ENCODE measurements around the gene PAGR1. TPM values are rescaled to one million over a fixed set of nuclear protein-coding genes. Genes with fewer than 3 reads are reported as not detected.

Gene PAGR1
- total and polyA plus RNA-seq, 9 of the 15 experiments (the other 6 are each of a cell fraction or from before 2014, with no cell fraction given) = 1.4 to 58.2 (median 16.8) TPM

DNA sequence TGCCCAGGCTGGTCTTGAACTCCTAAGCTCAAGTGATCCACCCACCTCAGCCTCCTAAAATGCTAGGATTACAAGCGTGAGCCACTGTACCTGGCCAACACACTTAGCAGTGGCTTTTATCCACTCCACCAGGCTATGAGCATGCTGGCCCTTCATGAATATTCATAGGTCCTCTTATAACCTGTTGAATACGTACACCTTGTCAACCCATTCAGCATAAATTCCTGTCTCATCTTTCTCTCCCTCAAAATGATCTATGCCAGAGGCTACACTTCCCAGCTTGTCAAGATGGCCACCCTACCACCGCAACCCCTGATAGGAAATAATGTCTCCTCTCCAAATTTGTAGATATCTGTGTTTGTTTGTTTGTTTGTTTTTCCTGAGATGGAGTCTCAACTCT lies 48.9 kb upstream of the PAGR1 start (continued):
- TF ChIP-seq RBBP5 (IDR thresholded peaks at IDR 0.05; ENCODE audit: borderline replicate concordance, insufficient read depth, low read length, poor library complexity, severe bottlenecking) (no peak), NEUROD1 (IDR thresholded peaks at IDR 0.05; ENCODE audit: borderline replicate concordance, low read depth, low read length, partially characterized antibody) (no peak), MTA2 (IDR thresholded peaks at IDR 0.05; ENCODE audit: low read depth) (no peak)
- TF ChIP-seq, protein P1, sequence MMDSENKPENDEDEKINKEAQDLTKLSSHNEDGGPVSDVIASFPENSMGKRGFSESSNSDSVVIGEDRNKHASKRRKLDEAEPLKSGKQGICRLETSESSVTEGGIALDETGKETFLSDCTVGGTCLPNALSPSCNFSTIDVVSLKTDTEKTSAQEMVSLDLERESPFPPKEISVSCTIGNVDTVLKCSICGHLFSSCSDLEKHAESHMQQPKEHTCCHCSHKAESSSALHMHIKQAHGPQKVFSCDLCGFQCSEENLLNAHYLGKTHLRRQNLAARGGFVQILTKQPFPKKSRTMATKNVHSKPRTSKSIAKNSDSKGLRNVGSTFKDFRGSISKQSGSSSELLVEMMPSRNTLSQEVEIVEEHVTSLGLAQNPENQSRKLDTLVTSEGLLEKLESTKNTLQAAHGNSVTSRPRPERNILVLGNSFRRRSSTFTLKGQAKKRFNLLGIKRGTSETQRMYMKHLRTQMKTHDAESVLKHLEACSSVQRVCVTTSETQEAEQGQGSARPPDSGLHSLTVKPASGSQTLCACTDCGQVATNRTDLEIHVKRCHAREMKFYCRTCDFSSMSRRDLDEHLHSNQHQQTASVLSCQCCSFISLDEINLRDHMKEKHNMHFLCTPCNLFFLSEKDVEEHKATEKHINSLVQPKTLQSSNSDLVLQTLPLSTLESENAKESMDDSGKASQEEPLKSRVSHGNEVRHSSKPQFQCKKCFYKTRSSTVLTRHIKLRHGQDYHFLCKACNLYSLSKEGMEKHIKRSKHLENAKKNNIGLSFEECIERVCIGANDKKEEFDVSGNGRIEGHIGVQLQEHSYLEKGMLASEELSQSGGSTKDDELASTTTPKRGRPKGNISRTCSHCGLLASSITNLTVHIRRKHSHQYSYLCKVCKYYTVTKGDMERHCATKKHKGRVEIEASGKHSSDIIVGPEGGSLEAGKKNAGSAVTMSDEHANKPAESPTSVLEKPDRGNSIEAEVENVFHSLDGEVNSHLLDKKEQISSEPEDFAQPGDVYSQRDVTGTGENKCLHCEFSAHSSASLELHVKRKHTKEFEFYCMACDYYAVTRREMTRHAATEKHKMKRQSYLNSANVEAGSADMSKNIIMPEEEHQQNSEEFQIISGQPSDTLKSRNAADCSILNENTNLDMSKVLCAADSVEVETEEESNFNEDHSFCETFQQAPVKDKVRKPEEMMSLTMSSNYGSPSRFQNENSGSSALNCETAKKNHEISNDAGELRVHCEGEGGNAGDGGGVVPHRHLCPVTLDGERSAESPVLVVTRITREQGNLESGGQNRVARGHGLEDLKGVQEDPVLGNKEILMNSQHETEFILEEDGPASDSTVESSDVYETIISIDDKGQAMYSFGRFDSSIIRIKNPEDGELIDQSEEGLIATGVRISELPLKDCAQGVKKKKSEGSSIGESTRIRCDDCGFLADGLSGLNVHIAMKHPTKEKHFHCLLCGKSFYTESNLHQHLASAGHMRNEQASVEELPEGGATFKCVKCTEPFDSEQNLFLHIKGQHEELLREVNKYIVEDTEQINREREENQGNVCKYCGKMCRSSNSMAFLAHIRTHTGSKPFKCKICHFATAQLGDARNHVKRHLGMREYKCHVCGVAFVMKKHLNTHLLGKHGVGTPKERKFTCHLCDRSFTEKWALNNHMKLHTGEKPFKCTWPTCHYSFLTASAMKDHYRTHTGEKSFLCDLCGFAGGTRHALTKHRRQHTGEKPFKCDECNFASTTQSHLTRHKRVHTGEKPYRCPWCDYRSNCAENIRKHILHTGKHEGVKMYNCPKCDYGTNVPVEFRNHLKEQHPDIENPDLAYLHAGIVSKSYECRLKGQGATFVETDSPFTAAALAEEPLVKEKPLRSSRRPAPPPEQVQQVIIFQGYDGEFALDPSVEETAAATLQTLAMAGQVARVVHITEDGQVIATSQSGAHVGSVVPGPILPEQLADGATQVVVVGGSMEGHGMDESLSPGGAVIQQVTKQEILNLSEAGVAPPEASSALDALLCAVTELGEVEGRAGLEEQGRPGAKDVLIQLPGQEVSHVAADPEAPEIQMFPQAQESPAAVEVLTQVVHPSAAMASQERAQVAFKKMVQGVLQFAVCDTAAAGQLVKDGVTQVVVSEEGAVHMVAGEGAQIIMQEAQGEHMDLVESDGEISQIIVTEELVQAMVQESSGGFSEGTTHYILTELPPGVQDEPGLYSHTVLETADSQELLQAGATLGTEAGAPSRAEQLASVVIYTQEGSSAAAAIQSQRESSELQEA (IDR thresholded peaks at IDR 0.05; ENCODE audit: low read depth) = no peak
- TF ChIP-seq, protein P2, sequence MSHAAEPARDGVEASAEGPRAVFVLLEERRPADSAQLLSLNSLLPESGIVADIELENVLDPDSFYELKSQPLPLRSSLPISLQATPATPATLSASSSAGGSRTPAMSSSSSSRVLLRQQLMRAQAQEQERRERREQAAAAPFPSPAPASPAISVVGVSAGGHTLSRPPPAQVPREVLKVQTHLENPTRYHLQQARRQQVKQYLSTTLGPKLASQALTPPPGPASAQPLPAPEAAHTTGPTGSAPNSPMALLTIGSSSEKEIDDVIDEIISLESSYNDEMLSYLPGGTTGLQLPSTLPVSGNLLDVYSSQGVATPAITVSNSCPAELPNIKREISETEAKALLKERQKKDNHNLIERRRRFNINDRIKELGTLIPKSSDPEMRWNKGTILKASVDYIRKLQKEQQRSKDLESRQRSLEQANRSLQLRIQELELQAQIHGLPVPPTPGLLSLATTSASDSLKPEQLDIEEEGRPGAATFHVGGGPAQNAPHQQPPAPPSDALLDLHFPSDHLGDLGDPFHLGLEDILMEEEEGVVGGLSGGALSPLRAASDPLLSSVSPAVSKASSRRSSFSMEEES (CRISPR knock-in tag; IDR thresholded peaks at IDR 0.05) = no peak
- TF ChIP-seq, protein P3, sequence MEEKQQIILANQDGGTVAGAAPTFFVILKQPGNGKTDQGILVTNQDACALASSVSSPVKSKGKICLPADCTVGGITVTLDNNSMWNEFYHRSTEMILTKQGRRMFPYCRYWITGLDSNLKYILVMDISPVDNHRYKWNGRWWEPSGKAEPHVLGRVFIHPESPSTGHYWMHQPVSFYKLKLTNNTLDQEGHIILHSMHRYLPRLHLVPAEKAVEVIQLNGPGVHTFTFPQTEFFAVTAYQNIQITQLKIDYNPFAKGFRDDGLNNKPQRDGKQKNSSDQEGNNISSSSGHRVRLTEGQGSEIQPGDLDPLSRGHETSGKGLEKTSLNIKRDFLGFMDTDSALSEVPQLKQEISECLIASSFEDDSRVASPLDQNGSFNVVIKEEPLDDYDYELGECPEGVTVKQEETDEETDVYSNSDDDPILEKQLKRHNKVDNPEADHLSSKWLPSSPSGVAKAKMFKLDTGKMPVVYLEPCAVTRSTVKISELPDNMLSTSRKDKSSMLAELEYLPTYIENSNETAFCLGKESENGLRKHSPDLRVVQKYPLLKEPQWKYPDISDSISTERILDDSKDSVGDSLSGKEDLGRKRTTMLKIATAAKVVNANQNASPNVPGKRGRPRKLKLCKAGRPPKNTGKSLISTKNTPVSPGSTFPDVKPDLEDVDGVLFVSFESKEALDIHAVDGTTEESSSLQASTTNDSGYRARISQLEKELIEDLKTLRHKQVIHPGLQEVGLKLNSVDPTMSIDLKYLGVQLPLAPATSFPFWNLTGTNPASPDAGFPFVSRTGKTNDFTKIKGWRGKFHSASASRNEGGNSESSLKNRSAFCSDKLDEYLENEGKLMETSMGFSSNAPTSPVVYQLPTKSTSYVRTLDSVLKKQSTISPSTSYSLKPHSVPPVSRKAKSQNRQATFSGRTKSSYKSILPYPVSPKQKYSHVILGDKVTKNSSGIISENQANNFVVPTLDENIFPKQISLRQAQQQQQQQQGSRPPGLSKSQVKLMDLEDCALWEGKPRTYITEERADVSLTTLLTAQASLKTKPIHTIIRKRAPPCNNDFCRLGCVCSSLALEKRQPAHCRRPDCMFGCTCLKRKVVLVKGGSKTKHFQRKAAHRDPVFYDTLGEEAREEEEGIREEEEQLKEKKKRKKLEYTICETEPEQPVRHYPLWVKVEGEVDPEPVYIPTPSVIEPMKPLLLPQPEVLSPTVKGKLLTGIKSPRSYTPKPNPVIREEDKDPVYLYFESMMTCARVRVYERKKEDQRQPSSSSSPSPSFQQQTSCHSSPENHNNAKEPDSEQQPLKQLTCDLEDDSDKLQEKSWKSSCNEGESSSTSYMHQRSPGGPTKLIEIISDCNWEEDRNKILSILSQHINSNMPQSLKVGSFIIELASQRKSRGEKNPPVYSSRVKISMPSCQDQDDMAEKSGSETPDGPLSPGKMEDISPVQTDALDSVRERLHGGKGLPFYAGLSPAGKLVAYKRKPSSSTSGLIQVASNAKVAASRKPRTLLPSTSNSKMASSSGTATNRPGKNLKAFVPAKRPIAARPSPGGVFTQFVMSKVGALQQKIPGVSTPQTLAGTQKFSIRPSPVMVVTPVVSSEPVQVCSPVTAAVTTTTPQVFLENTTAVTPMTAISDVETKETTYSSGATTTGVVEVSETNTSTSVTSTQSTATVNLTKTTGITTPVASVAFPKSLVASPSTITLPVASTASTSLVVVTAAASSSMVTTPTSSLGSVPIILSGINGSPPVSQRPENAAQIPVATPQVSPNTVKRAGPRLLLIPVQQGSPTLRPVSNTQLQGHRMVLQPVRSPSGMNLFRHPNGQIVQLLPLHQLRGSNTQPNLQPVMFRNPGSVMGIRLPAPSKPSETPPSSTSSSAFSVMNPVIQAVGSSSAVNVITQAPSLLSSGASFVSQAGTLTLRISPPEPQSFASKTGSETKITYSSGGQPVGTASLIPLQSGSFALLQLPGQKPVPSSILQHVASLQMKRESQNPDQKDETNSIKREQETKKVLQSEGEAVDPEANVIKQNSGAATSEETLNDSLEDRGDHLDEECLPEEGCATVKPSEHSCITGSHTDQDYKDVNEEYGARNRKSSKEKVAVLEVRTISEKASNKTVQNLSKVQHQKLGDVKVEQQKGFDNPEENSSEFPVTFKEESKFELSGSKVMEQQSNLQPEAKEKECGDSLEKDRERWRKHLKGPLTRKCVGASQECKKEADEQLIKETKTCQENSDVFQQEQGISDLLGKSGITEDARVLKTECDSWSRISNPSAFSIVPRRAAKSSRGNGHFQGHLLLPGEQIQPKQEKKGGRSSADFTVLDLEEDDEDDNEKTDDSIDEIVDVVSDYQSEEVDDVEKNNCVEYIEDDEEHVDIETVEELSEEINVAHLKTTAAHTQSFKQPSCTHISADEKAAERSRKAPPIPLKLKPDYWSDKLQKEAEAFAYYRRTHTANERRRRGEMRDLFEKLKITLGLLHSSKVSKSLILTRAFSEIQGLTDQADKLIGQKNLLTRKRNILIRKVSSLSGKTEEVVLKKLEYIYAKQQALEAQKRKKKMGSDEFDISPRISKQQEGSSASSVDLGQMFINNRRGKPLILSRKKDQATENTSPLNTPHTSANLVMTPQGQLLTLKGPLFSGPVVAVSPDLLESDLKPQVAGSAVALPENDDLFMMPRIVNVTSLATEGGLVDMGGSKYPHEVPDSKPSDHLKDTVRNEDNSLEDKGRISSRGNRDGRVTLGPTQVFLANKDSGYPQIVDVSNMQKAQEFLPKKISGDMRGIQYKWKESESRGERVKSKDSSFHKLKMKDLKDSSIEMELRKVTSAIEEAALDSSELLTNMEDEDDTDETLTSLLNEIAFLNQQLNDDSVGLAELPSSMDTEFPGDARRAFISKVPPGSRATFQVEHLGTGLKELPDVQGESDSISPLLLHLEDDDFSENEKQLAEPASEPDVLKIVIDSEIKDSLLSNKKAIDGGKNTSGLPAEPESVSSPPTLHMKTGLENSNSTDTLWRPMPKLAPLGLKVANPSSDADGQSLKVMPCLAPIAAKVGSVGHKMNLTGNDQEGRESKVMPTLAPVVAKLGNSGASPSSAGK (IDR thresholded peaks at IDR 0.05) = no peak

All from K562 (cell line).